ENCODE data around the gene SRCAP. TPM values are rescaled to one million over a fixed set of nuclear protein-coding genes. Genes with fewer than 3 reads are reported as not detected.
A peak's percentile ranks its signal among the peaks of the same experiment; 100 is the strongest.

The SRCAP gene
- total RNA-seq, 1 experiment from 2014 or later = 57.4 TPM

- Mint-ChIP-seq H3K27ac (ENCODE audit: unreplicated experiment) (peak within 1 kb of the TSS; percentile 64), H3K4me3 (ENCODE audit: unreplicated experiment) (peak within 1 kb of the TSS; percentile 68), H3K4me1 (ENCODE audit: low read depth, unreplicated experiment) (peaks cover 20% of the 10 kb centered on the region), H3K9me3 (ENCODE audit: unreplicated experiment) (no peaks in the 10 kb centered on the region), H3K27me3 (ENCODE audit: insufficient read depth, unreplicated experiment) (no peaks in the 10 kb centered on the region), H3K36me3 (ENCODE audit: insufficient read depth, unreplicated experiment) (peaks cover 61% of the 10 kb centered on the region)
- no peak for TF ChIP-seq CTCF (IDR thresholded peaks at IDR 0.05; ENCODE audit: insufficient read depth in 1 of 2, low read depth in 1 of 2, low read length in 1 of 2, severe bottlenecking in 1 of 2, unreplicated experiment in 1 of 2)
- H3K9me3 ChIP-seq = no peaks in the 10 kb centered on the region
- CTCF ChIA-PET = interaction anchor here (0.7 to 1.1 kb wide), 3 partner anchors 31 to 275 kb away, joined by 3 to 6 read pairs (median 5); no protein-coding TSS in a partner anchor
- H3K4me3 ChIP-seq (ENCODE audit: low read depth, low read length) = peak within 1 kb of the TSS; percentile 96
- intact Hi-C loops (cut with micrococcal nuclease; ENCODE audit: unreplicated experiment) = loop anchor here (1.0 to 10.0 kb wide), 4 partner anchors 15 to 173 kb away; partner anchors contain the start of genes CFAP119, FBRS, PRR14 and RNF40
- no TSS peak for BruUV-seq (replicated peaks)
- H3K4me1 ChIP-seq = peaks cover 11% of the 10 kb centered on the region
- POLR2A ChIA-PET = interaction anchor here (0.6 to 2.5 kb wide), 11 partner anchors 8 to 318 kb away, joined by 3 to 10 read pairs (median 4); partner anchors contain the start of gene DCTPP1
- no peaks in the 10 kb centered on the region for H3K27me3 ChIP-seq (replicated peaks; ENCODE audit: control insufficient read depth, insufficient read depth, low read length)
- H3K36me3 ChIP-seq (ENCODE audit: control insufficient read depth, insufficient read depth, low read length) = no peaks in the 10 kb centered on the region; the same call in 1 of the 2 replicates
- DNase-seq = peak; percentile 98
Measured at GRCh38 chr16:30747799-30748633, 49.0 kb downstream of the SRCAP start, which contains the start of gene PHKG2. Gene PHKG2 (plus strand): TSS chr16:30748425. CDS start chr16:30748821, 396 bp downstream.

- DNase-seq = peak in 1 of 2 experiments; percentile 65
- peaks cover 11% of the 10 kb centered on the region for H3K4me1 ChIP-seq
- H3K36me3 ChIP-seq (ENCODE audit: control insufficient read depth, insufficient read depth, low read length) = no peaks in the 10 kb centered on the region; the same call in 1 of the 2 replicates
- H3K9me3 ChIP-seq = no peaks in the 10 kb centered on the region
- BruUV-seq (replicated peaks) = no TSS peak
- intact Hi-C loops (cut with micrococcal nuclease; ENCODE audit: unreplicated experiment) = loop anchor here (1.0 to 10.0 kb wide), 4 partner anchors 14 to 172 kb away; partner anchors contain the start of genes CFAP119, FBRS, PRR14 and RNF40
- Mint-ChIP-seq H3K4me1 (ENCODE audit: low read depth, unreplicated experiment) (peaks cover 20% of the 10 kb centered on the region), H3K4me3 (ENCODE audit: unreplicated experiment) (peak overlapping the region; percentile 68), H3K9me3 (ENCODE audit: unreplicated experiment) (no peaks in the 10 kb centered on the region), H3K36me3 (ENCODE audit: insufficient read depth, unreplicated experiment) (peaks cover 60% of the 10 kb centered on the region), H3K27me3 (ENCODE audit: insufficient read depth, unreplicated experiment) (no peaks in the 10 kb centered on the region), H3K27ac (ENCODE audit: unreplicated experiment) (peak overlapping the region; percentile 64)
- H3K27me3 ChIP-seq (replicated peaks; ENCODE audit: control insufficient read depth, insufficient read depth, low read length) = no peaks in the 10 kb centered on the region
- TF ChIP-seq CTCF (IDR thresholded peaks at IDR 0.05; ENCODE audit: insufficient read depth in 1 of 2, low read depth in 1 of 2, low read length in 1 of 2, severe bottlenecking in 1 of 2, unreplicated experiment in 1 of 2) = no peak
- POLR2A ChIA-PET = interaction anchor here (0.6 to 2.5 kb wide), 11 partner anchors 9 to 319 kb away, joined by 3 to 10 read pairs (median 4); partner anchors contain the start of gene DCTPP1
- CTCF ChIA-PET = no interaction called here
- H3K4me3 ChIP-seq (ENCODE audit: low read depth, low read length) = peak overlapping the region; percentile 96
Measured at GRCh38 chr16:30748634-30749445, 49.9 kb downstream of the SRCAP start.

GRCh38 chr16:30750201-30750600 is 51.2 kb downstream of the SRCAP start:
- H3K36me3 ChIP-seq (ENCODE audit: control insufficient read depth, insufficient read depth, low read length) = no peaks in the 10 kb centered on the region; the same call in 1 of the 2 replicates
- DNase-seq = no peak
- no peak for TF ChIP-seq CTCF (IDR thresholded peaks at IDR 0.05; ENCODE audit: insufficient read depth in 1 of 2, low read depth in 1 of 2, low read length in 1 of 2, severe bottlenecking in 1 of 2, unreplicated experiment in 1 of 2)
- H3K36me3 Mint-ChIP-seq (ENCODE audit: insufficient read depth, unreplicated experiment) = peaks cover 62% of the 10 kb centered on the region
- no peaks in the 10 kb centered on the region for H3K27me3 Mint-ChIP-seq (ENCODE audit: insufficient read depth, unreplicated experiment)
- H3K4me3 ChIP-seq (ENCODE audit: low read depth, low read length) = no peak overlapping the region
- H3K4me1 Mint-ChIP-seq (ENCODE audit: low read depth, unreplicated experiment) = peaks cover 17% of the 10 kb centered on the region
- H3K9me3 ChIP-seq = no peaks in the 10 kb centered on the region
- no peak overlapping the region for H3K4me3 Mint-ChIP-seq (ENCODE audit: unreplicated experiment)
- no peak overlapping the region for H3K27ac Mint-ChIP-seq (ENCODE audit: unreplicated experiment)
- BruUV-seq (replicated peaks) = no TSS peak
- intact Hi-C loops (cut with micrococcal nuclease; ENCODE audit: unreplicated experiment) = no loop called here
- no peaks in the 10 kb centered on the region for H3K27me3 ChIP-seq (replicated peaks; ENCODE audit: control insufficient read depth, insufficient read depth, low read length)
- peaks cover 11% of the 10 kb centered on the region for H3K4me1 ChIP-seq
- POLR2A ChIA-PET = no interaction called here
- no peaks in the 10 kb centered on the region for H3K9me3 Mint-ChIP-seq (ENCODE audit: unreplicated experiment)
- CTCF ChIA-PET = no interaction called here

All from Caco-2 (cell line).